Measurements from ENCODE around the gene NDOR1. TPM values are rescaled to one million over a fixed set of nuclear protein-coding genes. Genes with fewer than 3 reads are reported as not detected.

Gene NDOR1
- total and polyA plus RNA-seq, 4 donors = 4.5 to 22.0 (median 12.0) TPM

- Histone ChIP-seq H3K36me3 (ENCODE audit: control insufficient read depth in 4 of 4, insufficient read depth in 4 of 4, low read length in 4 of 4) (peaks cover 0 to 26% (median 3%) of the 10 kb centered on the region in 4 donors), H3K4me3 (no peak overlapping the region), H3K4me1 (ENCODE audit: control insufficient read depth in 5 of 5, insufficient read depth in 5 of 5, low read length in 5 of 5) (peaks cover 0 to 15% (median 0%) of the 10 kb centered on the region in 5 donors), H3K9ac (ENCODE audit: insufficient read depth in 1 of 2, low read length in 2 of 2) (no peak overlapping the region), H3K9me3 (ENCODE audit: control insufficient read depth in 4 of 4, insufficient read depth in 3 of 4, low read length in 3 of 4) (no peaks in the 10 kb centered on the region), H3K27me3 (ENCODE audit: control insufficient read depth in 3 of 3, insufficient read depth in 3 of 3, low read length in 2 of 3) (no peaks in the 10 kb centered on the region), H3K27ac (ENCODE audit: low read depth in 1 of 2, low read length in 1 of 2) (peak overlapping the region; percentile 1 to 65)
- DNase-seq = no peak
- ATAC-seq (ENCODE audit: insufficient read depth, low FRiP score) = peak; percentile 54
- TF ChIP-seq CTCF (IDR thresholded peaks at IDR 0.05; ENCODE audit: control extremely low read depth, extremely low read depth) = no peak
- 52 to 73% methylated on average over 33 to 36 of the region's 36 CpGs for WGBS, 2 donors
These were observed 12.0 kb downstream of the NDOR1 start for GRCh38 chr9:137217276-137218211.

GRCh38 chr9:137218212-137218753, 12.8 kb downstream of the NDOR1 start:
- no peak overlapping the region for H3K4me3 ChIP-seq
- ATAC-seq (ENCODE audit: insufficient read depth, low FRiP score) (no peak), DNase-seq (no peak)
- no peaks in the 10 kb centered on the region for H3K9me3 ChIP-seq (ENCODE audit: control insufficient read depth in 4 of 4, insufficient read depth in 3 of 4, low read length in 3 of 4)
- peak overlapping the region; percentile 72 to 73 for H3K27ac ChIP-seq (ENCODE audit: low read depth in 1 of 2, low read length in 1 of 2)
- TF ChIP-seq CTCF (IDR thresholded peaks at IDR 0.05; ENCODE audit: control extremely low read depth, extremely low read depth) = no peak
- H3K4me1 ChIP-seq (ENCODE audit: control insufficient read depth in 5 of 5, insufficient read depth in 5 of 5, low read length in 5 of 5) = peaks cover 0 to 19% (median 0%) of the 10 kb centered on the region in 5 donors
- no peaks in the 10 kb centered on the region for H3K27me3 ChIP-seq (ENCODE audit: control insufficient read depth in 3 of 3, insufficient read depth in 3 of 3, low read length in 2 of 3)
- 91 to 93% methylated on average over 30 of the region's 30 CpGs for WGBS, 2 donors
- H3K9ac ChIP-seq (ENCODE audit: insufficient read depth in 1 of 2, low read length in 2 of 2) = no peak overlapping the region
- H3K36me3 ChIP-seq (ENCODE audit: control insufficient read depth in 4 of 4, insufficient read depth in 4 of 4, low read length in 4 of 4) = peaks cover 0 to 25% (median 3%) of the 10 kb centered on the region in 4 donors

GRCh38 chr9:137218754-137219271, 13.3 kb downstream of the NDOR1 start:
- Histone ChIP-seq H3K4me1 (ENCODE audit: control insufficient read depth in 5 of 5, insufficient read depth in 5 of 5, low read length in 5 of 5) (peaks cover 0 to 19% (median 1%) of the 10 kb centered on the region in 5 donors), H3K9ac (ENCODE audit: insufficient read depth in 1 of 2, low read length in 2 of 2) (no peak overlapping the region), H3K4me3 (no peak overlapping the region), H3K27ac (ENCODE audit: low read depth in 1 of 2, low read length in 1 of 2) (peak overlapping the region; percentile 72 to 73), H3K36me3 (ENCODE audit: control insufficient read depth in 4 of 4, insufficient read depth in 4 of 4, low read length in 4 of 4) (peaks cover 0 to 23% (median 3%) of the 10 kb centered on the region in 4 donors), H3K27me3 (ENCODE audit: control insufficient read depth in 3 of 3, insufficient read depth in 3 of 3, low read length in 2 of 3) (no peaks in the 10 kb centered on the region), H3K9me3 (ENCODE audit: control insufficient read depth in 4 of 4, insufficient read depth in 3 of 4, low read length in 3 of 4) (no peaks in the 10 kb centered on the region)
- DNase-seq (no peak), ATAC-seq (ENCODE audit: insufficient read depth, low FRiP score) (peak; percentile 15)
- 59 to 77% methylated on average over 12 of the region's 12 CpGs for WGBS, 2 donors
- no peak for TF ChIP-seq CTCF (IDR thresholded peaks at IDR 0.05; ENCODE audit: control extremely low read depth, extremely low read depth)
